Femur (tissue), 1 donor: ENCODE results near the gene DIO2.

ENCODE experiments used
- DNase-seq: peaks from one replicate; pipeline ENCODE4 v3.0.0-alpha.2; 2017

Gene DIO2

DNA sequence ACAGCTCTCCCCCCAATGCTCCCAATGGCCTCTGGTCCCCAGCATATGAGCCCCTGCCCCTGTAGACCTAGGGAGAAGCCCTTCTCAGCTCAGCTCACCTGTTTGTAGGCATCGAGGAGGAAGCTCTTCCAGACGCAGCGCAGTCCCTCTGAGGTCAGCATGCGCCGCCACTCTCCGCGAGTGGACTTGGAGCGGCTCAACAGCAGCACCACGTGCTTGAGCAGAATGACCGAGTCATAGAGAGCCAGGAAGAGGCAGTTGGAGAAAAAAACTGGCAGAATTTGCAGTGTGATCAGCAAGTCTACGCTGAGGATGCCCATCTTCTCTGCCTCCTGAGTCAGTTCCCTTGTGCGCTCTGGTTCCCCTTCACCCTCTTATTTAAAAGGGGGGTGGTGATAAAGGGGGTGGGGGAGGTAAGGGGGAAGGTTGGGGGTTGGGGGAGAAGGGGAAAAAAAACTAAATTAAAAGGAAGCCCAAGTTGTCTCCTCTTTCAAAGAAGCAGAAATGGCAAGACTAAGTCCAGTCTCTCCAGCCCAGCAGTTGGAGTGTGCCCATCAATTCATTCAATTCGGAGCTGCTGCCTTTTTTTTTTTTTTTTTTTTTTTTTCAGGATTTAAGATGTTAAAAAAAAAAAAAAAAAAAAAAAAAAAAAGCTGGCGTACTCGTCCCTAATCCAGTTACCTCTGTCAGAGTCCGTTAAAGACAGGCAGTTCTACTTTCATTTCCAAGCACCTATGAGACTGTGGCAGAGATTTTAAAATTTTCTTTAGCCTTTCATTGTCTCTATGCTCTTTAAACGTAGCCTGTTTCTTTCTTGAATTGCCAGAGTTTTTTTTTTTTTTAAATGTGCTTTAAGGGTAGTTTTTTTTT is at the start of gene DIO2:
DIO2 (minus strand) TSS at position 352 of the 870 bp plus-strand sequence; CDS start at position 320, 32 bp downstream.
- DNase-seq: no peak

DNA sequence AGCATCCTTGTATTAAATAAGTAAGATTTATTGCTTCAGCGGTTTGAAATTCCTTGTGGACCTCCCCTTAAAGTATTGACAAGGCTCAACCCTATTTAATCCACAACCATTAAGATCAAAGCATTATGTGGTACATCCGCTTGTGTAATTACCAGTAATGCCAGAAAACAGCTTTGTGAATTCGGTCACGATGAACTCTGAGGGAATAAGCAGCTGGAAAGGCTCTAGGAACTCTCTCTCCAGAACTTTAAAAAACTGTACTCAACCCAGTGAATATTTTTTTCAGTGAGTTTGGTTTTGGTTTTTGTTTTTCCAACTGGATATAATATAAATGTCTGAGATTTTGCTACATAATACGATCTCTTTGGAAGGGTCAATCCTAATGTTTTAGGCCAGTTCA is 49.3 kb upstream of the DIO2 start:
- DNase-seq: no peak

DNA sequence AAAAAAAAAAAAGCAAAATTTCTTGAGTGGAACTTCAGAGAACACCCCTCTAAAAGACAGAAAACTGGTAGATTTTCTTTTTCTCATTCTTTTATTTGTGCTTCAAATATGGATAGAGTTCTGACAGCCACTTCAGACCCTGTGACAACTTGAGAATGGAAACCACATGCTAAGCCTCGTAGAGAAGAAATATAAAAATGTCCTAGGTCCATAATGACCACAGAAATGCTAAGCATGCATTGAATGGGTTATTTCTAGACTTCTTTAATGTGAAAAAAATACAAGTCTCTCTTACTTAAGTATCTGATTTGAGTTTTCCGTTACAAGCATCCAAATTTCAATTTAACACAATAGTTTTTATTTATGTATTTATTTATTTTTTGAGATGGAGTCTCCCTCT is 28.3 kb upstream of the DIO2 start:
- DNase-seq: no peak

DNA sequence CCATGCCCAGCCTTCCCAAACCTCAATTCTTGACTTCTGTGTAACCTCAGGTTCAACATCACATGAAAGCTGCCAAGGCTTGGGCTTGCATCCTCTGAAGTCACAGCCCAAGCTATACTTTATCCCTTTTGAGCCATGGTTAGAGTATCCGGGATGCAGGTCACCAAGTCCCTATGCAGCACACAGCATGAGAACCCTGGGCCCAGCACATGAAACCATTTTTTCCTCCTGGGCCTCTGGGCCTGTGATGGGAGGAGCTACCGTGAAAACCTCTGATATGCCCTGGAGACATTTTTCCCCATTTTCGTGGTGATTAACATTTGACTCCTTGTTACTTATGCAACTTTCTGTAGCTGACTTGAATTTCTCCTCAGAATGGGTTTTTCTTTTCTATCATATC is 25.8 kb upstream of the DIO2 start:
- DNase-seq: no peak

DNA sequence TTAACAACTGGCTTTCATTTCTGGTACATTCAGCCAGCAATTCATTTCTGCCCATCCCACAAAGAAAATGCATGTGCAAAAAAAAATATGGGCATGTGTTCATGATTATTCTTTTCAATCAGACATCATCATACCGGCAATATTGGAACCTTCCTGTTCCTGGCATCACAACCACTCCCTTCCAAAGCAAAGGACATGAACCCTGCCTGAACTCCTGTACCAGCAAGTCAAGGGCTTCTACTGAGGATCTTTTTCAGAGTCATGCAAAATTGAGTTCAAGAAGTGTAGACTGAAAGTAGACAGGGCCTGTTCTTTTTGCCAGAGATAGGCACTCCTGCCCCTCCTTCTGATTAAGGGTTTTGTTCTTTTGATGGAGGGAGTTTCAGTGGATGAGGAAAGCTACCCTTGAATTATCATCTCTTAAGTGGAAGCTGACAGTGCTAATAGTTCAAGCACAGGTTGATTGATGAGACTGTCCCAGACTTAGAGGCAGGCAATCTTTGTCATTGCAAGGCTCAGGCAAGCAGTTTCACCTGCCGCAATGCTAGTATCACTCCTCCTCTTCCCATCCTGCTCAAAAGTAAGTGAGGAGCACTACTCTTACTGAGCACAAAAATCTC is 22.3 kb upstream of the DIO2 start:
- DNase-seq: no peak

DNA sequence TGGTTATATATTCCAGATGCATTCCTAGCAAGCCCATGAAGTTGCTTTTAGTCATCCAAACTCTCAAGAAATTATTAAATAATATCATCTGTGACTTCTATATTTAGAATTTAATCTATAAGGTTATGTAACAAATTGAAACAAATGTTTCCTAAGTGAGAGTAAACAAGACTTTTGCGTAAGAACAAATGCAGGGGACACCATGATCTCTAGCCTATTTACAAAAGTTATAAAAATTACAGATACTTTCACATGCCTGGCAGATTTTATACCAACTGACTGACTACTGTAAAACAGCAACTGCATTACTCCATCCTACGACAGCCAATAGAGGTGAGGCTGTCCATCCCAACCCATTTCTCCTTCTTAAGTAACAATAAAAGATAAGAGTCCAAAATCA is 20.4 kb upstream of the DIO2 start:
- no peak for DNase-seq

DNA sequence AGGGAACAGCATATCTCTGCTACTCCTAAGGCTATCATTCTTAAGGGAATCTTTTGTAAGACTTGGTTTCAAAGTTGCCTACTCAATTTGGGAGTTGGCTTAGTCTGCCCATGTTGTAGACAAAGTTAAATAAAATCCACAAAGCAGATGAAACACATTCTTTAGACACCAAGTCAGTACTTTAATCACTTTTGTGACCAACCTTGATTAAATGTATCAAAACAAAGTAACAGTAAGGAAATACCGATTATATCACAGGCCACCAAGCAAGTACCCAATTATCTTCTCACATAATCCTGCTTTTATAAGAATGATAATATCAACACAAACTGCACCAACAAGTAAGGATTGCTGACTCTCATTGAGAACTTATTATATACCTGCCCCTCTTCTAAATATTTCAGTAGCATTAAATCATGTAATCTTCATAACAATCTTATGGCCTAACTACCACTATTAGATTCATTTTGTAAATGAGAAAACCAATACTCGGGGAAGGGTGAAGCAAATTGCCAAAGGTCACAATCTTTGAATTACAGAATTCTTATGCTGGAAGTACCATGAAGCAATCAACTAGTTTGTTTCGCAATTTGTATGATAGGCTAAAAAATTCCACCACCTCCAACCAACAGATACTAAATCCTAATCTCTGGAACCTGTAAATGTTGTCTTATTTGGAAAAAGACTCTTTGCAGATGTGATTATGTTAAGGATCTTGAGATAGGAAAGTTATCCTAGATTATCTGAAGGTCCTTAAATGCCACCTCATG is 12.6 kb upstream of the DIO2 start:
- DNase-seq: no peak

DNA sequence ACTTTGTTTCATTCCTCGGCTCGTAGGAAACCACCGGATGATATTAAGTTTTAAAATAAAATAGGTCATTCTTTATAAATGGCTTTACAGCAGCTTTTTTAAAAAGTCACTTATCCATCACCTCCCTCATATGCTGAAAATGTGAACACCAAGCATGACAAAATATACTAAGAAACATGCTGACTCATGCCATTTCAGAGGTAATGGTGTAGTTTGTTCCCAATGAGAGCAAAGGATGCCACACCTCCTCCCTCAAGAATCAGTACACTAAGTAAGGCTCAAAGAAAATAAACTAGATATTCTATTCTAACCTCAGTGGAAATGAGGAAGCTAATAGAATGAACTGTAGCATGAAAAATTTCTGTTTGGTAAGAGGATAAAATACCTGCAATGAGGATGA is 5.5 kb upstream of the DIO2 start:
- no peak for DNase-seq

DNA sequence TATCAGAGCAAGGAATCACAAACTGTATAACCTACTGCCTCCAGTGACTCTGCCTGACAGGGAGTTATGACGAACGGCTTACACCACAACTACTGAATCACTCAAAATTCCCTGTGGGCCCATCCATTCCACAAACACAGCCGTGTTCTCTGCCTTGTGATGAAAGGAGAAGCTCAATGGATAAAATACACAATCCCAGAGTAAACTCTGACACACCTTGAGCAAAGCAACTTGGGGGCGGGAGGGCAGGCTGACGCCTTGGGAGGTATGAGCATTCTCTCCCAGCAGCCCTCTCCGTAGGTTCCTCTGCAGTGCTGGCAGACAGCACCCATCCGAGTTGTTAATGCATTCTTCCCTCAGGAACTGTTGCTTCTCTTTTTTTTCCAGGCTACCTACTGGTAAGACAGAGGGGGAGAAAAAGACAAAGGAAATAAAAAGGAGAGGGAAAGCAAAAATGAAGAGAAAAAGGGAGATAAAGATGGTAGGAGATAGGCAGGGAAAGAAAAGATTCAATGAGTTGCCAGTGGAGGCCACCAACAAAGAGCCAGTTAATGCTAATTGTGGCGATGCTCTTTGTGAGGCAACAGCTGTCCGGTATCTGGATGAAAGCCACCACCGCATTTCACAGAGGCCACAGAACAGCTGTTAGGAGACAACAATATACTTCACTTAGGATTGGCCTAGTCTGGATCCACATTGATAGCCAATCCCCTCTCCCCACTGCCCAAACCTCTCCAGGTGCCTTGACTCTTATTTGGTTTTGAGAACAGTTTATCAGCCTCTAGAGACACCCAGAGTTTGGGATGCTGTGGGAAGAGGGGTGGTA is 4.7 kb upstream of the DIO2 start:
- DNase-seq: peak; percentile 61

DNA sequence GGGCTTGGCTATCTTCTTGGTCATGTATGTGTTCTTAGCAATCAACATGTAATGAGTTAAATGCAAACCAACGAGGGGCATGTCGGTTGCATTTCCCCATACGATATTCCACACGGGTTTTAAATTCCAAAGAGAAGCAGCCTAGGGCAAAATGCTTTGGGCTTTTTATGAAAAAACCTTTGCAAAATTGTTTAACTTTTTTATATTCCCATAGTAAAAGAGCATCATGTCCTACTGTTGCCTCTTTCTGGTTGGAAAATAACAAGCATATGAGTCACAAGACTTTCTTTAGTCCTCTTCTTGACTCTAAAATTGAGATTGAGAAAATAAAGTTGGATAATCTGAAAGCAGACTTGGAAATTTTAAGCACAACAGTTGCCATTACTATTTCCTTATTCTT is 3.8 kb upstream of the DIO2 start:
- DNase-seq: no peak

DNA sequence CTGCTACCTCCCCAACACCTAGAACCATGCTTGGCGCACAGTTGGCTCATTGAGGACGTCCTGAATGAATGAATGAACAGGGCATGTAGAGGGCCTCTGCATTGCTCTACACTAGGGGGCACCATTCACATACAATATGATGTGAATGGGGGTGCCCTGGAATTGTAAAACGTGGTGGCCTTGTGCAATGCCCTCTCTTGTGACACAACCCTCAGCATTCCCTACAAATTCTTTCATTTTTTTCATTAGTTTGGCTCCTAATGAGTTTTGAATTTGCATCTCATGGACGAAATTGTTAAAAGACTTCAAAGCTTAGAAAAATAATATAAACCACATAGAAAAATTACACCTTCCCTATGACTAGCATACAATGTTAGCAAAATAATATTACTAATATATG is 2.3 kb upstream of the DIO2 start:
- no peak for DNase-seq

DNA sequence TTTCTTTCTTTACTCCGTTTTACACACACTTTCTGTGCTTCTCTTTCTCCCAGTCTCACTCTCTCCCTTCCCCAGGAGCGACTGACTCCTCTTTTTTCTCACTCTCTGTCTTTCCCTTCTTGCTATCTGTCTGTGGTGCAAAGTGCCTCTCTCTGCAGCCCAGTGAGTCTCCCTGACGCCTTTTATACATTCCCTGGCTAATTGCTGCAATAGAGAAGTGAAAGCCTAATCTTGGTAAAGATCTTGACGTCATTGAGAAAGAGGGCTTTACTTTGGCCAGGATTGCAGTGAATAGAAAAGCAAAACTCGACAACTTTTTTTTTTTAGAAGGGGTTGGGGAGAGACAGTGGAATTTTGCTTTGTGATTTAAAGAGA is 706 bp upstream of the DIO2 start:
- no peak for DNase-seq

DNA sequence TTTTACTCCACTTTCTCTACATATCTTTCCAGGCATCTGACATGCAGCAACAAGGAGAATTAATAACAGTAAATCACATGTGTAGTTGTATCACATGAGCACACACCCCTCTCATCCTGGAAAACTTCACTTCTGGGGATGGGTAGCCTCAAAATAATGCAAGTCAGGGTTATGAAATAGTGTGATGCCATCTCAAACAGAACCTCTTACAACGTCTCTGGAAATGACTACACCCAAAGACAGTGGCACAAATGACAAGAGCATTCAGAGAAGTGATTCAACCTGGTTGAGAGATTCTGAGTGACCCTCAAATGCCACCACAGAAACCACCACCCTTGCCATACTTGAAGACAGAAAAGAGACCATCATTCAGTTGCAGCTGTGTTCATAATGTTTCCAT is 2.8 kb downstream of the DIO2 start:
- DNase-seq: no peak

DNA sequence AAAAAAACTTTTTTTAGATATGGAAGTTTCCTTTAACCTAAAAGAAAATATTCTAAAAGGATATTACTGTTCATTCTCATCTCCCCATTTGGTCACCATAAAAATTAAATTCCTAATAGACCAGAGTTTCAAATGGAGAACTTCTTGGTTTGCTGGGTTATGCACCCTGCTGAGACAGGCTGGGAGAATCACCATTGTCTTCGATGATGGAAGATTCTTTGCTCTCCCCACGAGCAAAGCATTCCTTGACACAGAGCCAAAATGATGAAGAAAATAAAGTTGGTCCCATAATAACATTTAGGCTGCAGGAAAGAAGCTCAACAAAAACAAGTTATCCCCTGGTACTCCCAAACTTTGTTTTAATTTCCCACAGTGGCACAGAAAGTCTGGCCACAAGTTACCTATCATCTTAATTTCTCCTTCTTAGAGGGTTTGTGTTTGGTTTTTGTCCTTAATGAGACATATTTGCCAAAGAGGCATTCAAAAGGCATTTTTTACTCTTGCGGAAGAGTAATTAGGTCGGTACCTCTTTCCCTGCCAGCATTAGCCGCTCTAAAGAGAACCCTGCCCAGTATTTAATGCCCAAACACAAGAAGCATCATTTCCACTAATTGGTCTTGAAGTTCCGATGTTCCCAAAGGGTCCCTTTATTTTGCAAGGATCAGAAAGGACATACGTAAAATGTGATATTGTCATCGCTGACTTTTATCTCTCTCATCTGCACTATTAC is 4.8 kb downstream of the DIO2 start:
- no peak for DNase-seq

DNA sequence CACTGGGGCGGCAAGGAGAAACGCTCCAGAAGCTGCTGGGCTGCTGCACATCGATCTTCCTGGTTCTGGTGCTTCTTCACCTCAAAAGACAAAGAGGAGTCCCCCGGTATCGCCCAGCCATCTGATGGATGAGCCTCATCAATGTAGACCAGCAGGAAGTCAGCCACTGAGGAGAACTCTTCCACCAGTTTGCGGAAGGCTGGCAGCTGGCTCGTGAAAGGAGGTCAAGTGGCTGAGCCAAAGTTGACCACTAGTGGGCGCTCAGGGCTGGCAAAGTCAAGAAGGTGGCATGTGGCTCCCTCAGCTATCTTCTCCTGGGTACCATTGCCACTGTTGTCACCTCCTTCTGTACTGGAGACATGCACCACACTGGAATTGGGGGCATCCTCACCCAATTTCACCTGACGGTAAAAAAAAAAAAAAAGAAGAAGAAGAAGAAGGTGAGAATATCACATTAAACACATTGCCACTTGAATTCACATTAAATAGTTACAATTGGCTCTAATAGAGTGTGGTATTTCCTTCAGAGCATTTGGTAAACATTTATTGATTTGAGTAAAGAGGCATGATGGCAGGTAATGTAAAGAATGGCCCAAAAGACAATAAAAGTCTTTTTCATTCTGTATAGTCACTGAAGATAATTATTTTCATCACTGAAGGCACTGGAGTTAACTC is 8.3 kb downstream of the DIO2 start:
- no peak for DNase-seq

DNA sequence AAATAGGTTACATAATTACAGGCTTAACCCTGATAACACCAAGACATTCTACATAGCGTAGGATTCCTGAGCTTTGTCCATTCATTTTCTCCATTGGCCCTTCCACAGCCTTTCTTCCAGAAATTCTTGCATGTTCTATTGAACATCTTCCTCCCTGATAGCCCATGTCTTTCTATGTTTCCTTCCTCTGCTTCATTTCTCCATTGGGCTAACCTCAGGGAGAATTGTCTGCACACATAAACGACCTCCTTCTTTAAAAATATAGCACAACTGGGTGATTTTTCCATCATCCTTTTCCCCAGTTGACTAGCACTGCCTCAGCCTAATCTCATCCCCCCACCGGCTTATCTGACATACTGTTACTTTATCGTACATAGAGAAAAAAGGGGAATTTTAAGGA is 11.2 kb downstream of the DIO2 start:
- no peak for DNase-seq

DNA sequence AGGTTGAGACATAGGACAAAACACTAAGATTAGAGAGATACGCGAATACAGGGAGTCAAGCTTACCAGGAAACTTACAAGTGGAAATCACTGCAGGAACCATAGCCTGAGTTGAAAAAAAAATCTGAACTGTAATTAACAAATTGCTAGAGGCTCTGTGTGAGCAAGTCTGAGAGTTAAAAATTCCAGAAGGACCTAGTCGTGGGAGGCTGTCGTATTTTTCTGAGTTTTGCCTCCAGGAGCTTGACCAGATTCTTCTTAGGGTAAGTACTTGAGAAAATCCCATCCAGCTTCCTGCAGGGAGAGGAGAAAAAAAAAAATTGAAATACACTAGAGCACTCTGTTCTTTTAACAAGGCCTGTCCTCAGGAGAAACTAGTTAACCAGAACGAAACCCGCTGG is 22.7 kb downstream of the DIO2 start:
- DNase-seq: no peak

DNA sequence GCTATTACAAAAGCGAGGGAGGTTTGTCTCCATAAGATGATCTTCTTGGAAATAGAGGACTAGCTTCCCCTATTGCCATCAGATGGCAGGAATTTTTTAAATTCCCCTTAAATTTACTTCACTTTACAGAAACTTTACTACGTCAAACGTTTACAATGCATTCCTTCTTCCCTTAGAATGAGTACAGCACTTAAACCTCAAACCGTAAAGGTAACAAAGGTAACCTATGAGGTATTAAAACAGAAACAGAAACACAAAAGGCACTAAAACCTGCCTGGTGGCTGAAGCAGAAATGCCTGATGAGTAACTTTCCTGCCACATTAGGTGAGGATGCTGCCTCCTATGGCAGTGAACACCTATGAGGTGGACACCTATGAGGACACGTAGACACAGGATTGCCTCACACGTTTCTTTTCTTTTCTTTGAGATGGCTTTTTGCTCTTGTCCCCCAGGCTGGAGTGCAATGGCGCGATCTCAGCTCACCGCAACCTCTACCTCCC is 25.0 kb downstream of the DIO2 start:
- DNase-seq: no peak

DNA sequence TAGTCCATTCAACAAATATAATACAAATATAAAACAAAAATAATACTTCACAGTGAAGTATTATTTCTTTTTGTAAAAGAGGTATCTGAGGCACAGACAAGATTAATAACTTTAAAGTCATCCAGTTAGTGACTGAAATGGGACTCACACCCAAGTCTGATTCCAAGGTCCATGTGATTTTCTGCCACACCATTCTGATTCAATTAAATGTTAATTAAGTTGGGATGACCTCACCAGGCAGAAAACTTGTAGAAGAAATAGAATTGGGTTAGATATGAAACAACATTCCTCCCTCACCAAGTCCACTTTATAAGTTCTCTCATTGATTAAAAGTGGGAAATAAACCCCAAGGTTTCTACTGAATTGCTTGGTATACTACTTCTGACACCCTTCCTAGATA is 34.4 kb downstream of the DIO2 start:
- DNase-seq: no peak

DNA sequence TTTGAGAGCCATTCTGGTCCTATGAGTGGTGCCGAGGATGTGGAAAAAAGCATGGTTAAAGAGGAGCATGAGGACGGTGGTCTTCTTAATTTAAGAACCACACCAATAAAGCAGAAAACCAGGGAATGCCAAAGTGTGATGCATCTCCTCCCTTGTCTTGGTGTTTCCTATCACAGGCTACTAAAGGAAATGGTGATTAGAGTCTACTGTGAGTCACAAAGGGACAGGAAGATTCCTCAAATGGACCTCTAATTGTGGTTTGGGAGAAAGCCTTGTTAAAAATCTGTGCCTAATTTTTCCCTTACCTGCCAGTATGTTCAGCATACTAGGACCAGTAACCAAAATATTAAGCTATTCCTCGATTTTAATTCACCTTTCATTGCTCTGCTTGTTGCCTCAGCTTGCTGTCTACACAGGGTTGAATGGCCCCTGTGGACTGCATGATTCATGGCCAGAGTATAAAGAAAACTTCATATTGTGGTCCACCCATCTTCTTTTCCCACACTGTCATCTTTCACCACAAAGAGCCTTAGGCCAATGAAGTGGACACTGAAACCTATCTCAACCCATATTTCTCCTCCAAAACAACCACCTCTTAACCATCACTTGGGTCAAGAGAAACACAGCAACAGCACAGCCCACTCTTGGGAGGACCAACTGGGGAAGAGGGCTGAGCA is 38.8 kb downstream of the DIO2 start:
- no peak for DNase-seq
